Left ventricle myocardium inferior (tissue), 1 donor: ENCODE data around the gene CCP110. TPM values are rescaled to one million over a fixed set of nuclear protein-coding genes. Genes with fewer than 3 reads are reported as not detected.

Experiments used
- DNase-seq: peaks from one replicate; pipeline ENCODE4 v3.0.0-alpha.2; 2020
- H3K27ac ChIP-seq: fragments of 200-600 bp; replicated peaks from 2 replicates; pipeline ENCODE4 v1.8.0; 2021
- H3K27me3 ChIP-seq: fragments of 200-600 bp; 2 replicates; pipeline ENCODE4 v1.8.0; 2021; ENCODE audit warnings: low read depth
- H3K36me3 ChIP-seq: fragments of 200-600 bp; 2 replicates; pipeline ENCODE4 v1.8.0; 2021
- H3K4me1 ChIP-seq: fragments of 200-600 bp; 2 replicates; pipeline ENCODE4 v1.8.0; 2021
- H3K4me3 ChIP-seq: fragments of 200-600 bp; 2 replicates; pipeline ENCODE4 v1.8.0; 2021; ENCODE audit warnings: mild to moderate bottlenecking, moderate library complexity
- H3K9me3 ChIP-seq: fragments of 200-600 bp; replicated peaks from 2 replicates; pipeline ENCODE4 v1.8.0; 2021
- intact Hi-C: fragments of 100-400 bp; cut with micrococcal nuclease; formaldehyde crosslinking; loops from one replicate; pipeline ENCODE4 v1.11.0; 2022
- total RNA-seq: library from RNA; stranded (reverse); fragmentation: NEBNext Ultra II Directional; extraction: Animal tissue kit (Norgen Biotek cat#: 25700); gene quantifications from one replicate; pipeline ENCODE4 v1.2.1, GENCODE V29; 2021
- TF ChIP-seq, protein P1 (sequence below): fragments of 200-600 bp; IDR thresholded peaks from 2 replicates; pipeline ENCODE4 v1.8.0; 2021; ENCODE audit warnings: antibody characterized with exemption, mild to moderate bottlenecking, borderline replicate concordance
- donor health status: DM: no; HTN: yes; CAD: no; lungs with severe emphysema.

CCP110 gene
- total RNA-seq, 1 donor from 2014 or later, result 8.4 TPM

- Histone ChIP-seq H3K4me1 (peaks cover 82% of the 10 kb centered on the region), H3K9me3 (no peaks in the 10 kb centered on the region), H3K4me3 (peak overlapping the region; percentile 87), H3K27me3 (no peaks in the 10 kb centered on the region), H3K36me3 (peaks cover 12% of the 10 kb centered on the region), H3K27ac (peak overlapping the region; percentile 93)
- intact Hi-C loops, result no loop called here
- DNase-seq, result no peak
- TF ChIP-seq, protein P1, sequence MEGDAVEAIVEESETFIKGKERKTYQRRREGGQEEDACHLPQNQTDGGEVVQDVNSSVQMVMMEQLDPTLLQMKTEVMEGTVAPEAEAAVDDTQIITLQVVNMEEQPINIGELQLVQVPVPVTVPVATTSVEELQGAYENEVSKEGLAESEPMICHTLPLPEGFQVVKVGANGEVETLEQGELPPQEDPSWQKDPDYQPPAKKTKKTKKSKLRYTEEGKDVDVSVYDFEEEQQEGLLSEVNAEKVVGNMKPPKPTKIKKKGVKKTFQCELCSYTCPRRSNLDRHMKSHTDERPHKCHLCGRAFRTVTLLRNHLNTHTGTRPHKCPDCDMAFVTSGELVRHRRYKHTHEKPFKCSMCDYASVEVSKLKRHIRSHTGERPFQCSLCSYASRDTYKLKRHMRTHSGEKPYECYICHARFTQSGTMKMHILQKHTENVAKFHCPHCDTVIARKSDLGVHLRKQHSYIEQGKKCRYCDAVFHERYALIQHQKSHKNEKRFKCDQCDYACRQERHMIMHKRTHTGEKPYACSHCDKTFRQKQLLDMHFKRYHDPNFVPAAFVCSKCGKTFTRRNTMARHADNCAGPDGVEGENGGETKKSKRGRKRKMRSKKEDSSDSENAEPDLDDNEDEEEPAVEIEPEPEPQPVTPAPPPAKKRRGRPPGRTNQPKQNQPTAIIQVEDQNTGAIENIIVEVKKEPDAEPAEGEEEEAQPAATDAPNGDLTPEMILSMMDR, result no peak
Observed at GRCh38 chr16:19520861-19521331, 2.8 kb upstream of the CCP110 start.

DNA sequence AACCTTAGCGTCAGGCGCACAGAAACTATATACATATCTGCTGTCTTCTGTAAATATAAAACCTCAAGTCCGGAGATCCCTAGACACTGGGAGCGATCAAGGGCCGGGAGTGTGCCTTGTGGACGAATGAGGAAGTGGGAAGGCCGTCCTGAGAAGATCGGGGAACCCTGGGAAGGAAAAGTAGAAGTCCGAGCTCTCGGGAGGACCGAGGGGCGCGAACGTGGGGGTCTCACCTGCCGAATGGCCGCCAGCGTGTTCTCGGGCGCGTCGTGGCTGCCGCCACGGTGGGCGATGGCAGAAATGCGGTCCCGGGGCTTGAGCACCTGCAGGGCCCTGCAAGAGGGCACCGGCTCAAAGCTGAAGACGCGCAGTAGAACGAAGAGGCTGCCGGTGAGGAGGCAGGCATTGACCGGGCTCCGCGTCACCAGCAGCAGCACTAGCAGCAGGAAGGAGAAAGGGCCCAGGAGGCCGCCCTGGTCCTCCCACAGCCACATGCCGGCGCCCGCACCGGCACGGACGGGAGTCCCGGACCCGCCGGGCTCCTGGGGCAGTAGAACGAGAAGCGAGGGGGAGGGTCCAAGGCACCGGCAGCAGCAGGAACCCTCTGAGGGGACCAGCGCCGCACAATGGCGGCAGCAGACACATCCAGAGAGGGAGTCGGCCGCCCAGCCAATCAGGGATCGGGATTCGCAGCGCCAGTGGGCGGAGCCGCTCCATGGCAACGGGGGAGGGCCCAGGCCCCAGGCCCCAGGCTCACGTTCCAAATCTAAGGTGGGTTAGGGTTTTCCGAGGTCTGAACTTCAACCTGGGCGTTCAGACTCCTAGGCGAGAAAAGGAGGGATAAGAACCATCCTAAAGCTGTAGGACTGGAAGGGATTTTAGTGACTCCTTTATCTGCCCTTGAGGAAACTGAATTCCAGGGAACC is 2.0 kb upstream of the CCP110 start, which contains the start of gene GDE1:
Gene GDE1 (minus strand): TSS at position 628 of the 926 bp plus-strand sequence. CDS start 134 bp downstream, at position 494.
- H3K4me1 ChIP-seq, result peaks cover 80% of the 10 kb centered on the region
- peaks cover 3% of the 10 kb centered on the region for H3K36me3 ChIP-seq
- H3K27me3 ChIP-seq, result no peaks in the 10 kb centered on the region
- DNase-seq, result peak; percentile 96
- H3K27ac ChIP-seq, result peak within 1 kb of the TSS; percentile 93
- TF ChIP-seq, protein P1, result peak; percentile 29
- intact Hi-C loops, result no loop called here
- H3K4me3 ChIP-seq, result peak within 1 kb of the TSS; percentile 87
- no peaks in the 10 kb centered on the region for H3K9me3 ChIP-seq

DNA sequence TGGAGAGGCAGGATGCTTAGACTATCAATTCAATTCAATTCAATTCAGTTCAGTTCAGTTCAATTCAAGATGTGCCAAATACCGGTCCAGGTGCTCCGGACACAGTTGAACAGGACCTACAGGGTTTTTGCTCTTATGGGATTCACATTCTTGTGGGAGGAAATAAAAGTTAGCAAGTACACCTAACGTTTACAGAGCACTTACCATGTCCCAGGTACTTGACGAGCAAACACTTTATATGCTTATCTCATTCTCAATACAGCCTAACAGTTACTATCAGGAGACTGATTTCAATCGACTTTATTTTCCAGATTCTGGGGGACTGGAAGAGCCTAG is 1.4 kb upstream of the CCP110 start:
- H3K4me3 ChIP-seq, result peak overlapping the region; percentile 87
- DNase-seq, result no peak
- TF ChIP-seq, protein P1, result no peak
- peaks cover 75% of the 10 kb centered on the region for H3K4me1 ChIP-seq
- intact Hi-C loops, result no loop called here
- no peaks in the 10 kb centered on the region for H3K27me3 ChIP-seq
- H3K27ac ChIP-seq, result peak overlapping the region; percentile 93
- H3K36me3 ChIP-seq, result no peaks in the 10 kb centered on the region
- no peaks in the 10 kb centered on the region for H3K9me3 ChIP-seq

DNA sequence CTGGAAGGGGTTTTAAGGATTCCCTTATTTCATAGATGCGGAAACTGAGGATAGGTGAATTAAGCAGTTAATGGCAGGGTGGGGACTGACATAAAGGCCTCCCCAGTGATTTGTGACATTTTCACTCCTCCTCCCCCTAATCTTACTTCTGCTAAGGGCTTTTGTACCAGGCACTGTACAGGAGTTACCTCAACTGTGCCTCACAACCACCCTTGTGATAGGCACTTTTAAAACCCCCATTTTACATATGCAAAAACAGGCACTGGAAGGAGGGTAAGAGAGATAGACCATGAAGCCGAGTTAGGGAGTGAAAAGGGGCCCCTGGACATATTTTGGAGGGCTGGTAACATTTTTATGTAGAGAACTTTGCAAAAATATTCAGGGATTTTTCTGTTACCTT is 982 bp upstream of the CCP110 start:
- H3K36me3 ChIP-seq, result peaks cover 1% of the 10 kb centered on the region
- H3K27ac ChIP-seq, result peak overlapping the region; percentile 93
- intact Hi-C loops, result no loop called here
- H3K4me3 ChIP-seq, result no peak overlapping the region
- peaks cover 71% of the 10 kb centered on the region for H3K4me1 ChIP-seq
- no peak for DNase-seq
- no peaks in the 10 kb centered on the region for H3K9me3 ChIP-seq
- H3K27me3 ChIP-seq, result no peaks in the 10 kb centered on the region
- TF ChIP-seq, protein P1, result no peak

DNA sequence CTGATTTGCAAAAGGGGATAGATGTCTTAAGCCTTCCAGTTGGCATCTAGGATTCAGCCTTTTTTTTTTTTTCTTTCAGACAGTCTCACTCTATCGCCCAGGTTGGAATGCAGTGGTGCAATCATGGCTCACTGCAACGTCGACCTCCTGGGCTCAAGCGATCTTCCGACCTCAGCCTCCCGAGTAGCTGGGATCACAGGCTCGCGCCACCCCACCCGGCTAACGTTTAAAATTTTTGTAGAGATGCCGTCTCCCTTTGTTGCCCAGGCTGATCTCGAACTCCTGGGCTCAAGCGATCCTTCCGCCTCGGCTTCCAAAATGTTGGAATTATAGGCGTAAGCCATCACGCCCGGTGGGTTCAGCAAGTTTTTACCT is 571 bp upstream of the CCP110 start:
- TF ChIP-seq, protein P1, result no peak
- DNase-seq, result no peak
- Histone ChIP-seq H3K9me3 (no peaks in the 10 kb centered on the region), H3K27me3 (no peaks in the 10 kb centered on the region), H3K36me3 (peaks cover 6% of the 10 kb centered on the region), H3K27ac (peak overlapping the region; percentile 69), H3K4me1 (peaks cover 67% of the 10 kb centered on the region), H3K4me3 (peak overlapping the region; percentile 96)
- intact Hi-C loops, result no loop called here
